Natural killer cell (primary cell): ENCODE results near the gene SLC25A22. TPM values are rescaled to one million over a fixed set of nuclear protein-coding genes. Genes with fewer than 3 reads are reported as not detected.

Experiments
- ATAC-seq, 3 donors: fragments of 150-1000 bp in 2 of 3; fragments of 200-7000 bp in 1 of 3; cut with Tn5 transposase; 1 replicate in 1 of 3; 2 replicates in 2 of 3; pipeline ENCODE4 v1.10.0; 2021; ENCODE audit warnings: mild to moderate bottlenecking in 2 of 3, moderate library complexity in 2 of 3
- DNase-seq, 2 donors: peaks; one replicate each; pipeline versions ENCODE4 v3.0.0 to v3.0.0-alpha.2; 2013 to 2021; ENCODE audit warnings: mixed read lengths in 1 of 2
- H3K27ac ChIP-seq: one replicate; pipeline ENCODE4 v1.5.1; 2013; ENCODE audit warnings: mild to moderate bottlenecking, low read length
- H3K27me3 ChIP-seq: one replicate; pipeline ENCODE4 v1.6.1; 2013; ENCODE audit warnings: low read length; ENCODE audit not compliant: control insufficient read depth, insufficient read depth
- H3K36me3 ChIP-seq: one replicate; pipeline ENCODE4 v1.6.1; 2013; ENCODE audit warnings: low read length; ENCODE audit not compliant: control insufficient read depth, insufficient read depth
- H3K4me1 ChIP-seq: one replicate; pipeline ENCODE4 v1.6.1; 2013; ENCODE audit warnings: low read length; ENCODE audit not compliant: control insufficient read depth, insufficient read depth
- H3K4me3 ChIP-seq: one replicate; pipeline ENCODE4 v1.5.1; 2013; ENCODE audit warnings: low read length
- H3K9me3 ChIP-seq: one replicate; pipeline ENCODE4 v1.6.1; 2013; ENCODE audit warnings: low read length; ENCODE audit not compliant: control insufficient read depth, insufficient read depth
- H3K27ac Mint-ChIP-seq, 2 donors: one replicate each; pipeline ENCODE4 v1.8.0; 2022; ENCODE audit warnings: mild to moderate bottlenecking in 2 of 2, mixed read lengths in 2 of 2, moderate library complexity in 1 of 2
- H3K27me3 Mint-ChIP-seq, 2 donors: one replicate each; pipeline ENCODE4 v1.8.0; 2022; ENCODE audit warnings: low read depth in 2 of 2, mixed read lengths in 2 of 2
- H3K36me3 Mint-ChIP-seq: one replicate; pipeline ENCODE4 v1.8.0; 2022; ENCODE audit warnings: mixed read lengths
- H3K4me1 Mint-ChIP-seq, 2 donors: one replicate each; pipeline ENCODE4 v1.8.0; 2022; ENCODE audit warnings: mixed read lengths in 2 of 2
- H3K4me3 Mint-ChIP-seq: one replicate; pipeline ENCODE4 v1.8.0; 2022; ENCODE audit warnings: mild to moderate bottlenecking, moderate library complexity, mixed read lengths
- H3K9me3 Mint-ChIP-seq, 2 donors: one replicate each; pipeline ENCODE4 v1.8.0; 2022; ENCODE audit warnings: mixed read lengths in 2 of 2
- WGBS: methylation state at CpG from one replicate; pipeline ENCODE4 v1.1.7; 2013; ENCODE audit warnings: missing lambda C conversion rate; ENCODE audit not compliant: insufficient coverage; 5-methylcytosine and 5-hydroxymethylcytosine counted together
- intact Hi-C: fragments of 100-400 bp; cut with micrococcal nuclease; formaldehyde crosslinking; loops from one replicate; pipeline ENCODE4 v1.14.2; 2022
- total RNA-seq, 4 donors: library from RNA; stranded (reverse); fragments of 120-200 nt in 1 of 4; gene quantifications; one replicate each; pipeline versions ENCODE4 v1.2.3 to v1.2.4, GENCODE V29; 2013 to 2022
- TF ChIP-seq, protein P1 (sequence below): fragments of 200-600 bp; IDR thresholded peaks from one replicate; pipeline ENCODE4 v1.8.0; 2022; ENCODE audit warnings: antibody characterized with exemption

Gene SLC25A22
- total RNA-seq, 3 donors from 2014 or later (not counting 1 experiment from before 2014, with no cell fraction given), result 22.8 to 34.6 (median 31.5) TPM

DNA sequence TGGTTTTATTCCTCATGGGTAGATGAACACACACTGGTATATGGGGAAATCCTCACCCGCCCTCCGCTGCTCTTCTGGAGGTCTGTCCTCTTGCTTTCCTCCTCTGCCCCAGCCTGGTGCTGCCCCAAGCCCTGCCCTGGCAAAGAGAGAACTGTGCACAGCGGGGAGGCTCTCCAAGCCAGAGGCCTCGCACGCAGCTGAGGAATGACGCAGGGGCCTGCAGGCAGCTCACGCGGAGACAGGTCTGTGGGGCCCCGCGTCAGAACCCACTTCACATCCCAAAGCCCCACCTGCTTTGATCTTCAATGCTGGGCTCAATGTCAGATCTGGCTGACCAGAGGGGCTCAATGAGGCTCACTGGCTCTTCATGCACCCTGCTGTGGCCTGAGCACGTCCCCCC is 30.8 kb downstream of the SLC25A22 start:
- no peak overlapping the region for H3K27ac ChIP-seq
- 96% methylated on average over 10 of the region's 11 CpGs for WGBS
- H3K36me3 ChIP-seq, result peaks cover 36% of the 10 kb centered on the region
- intact Hi-C loops, result no loop called here
- no peaks in the 10 kb centered on the region for H3K9me3 Mint-ChIP-seq
- DNase-seq (no peak), ATAC-seq (no peak)
- H3K9me3 ChIP-seq, result no peaks in the 10 kb centered on the region
- H3K27me3 Mint-ChIP-seq, result no peaks in the 10 kb centered on the region
- no peak overlapping the region for H3K4me3 Mint-ChIP-seq
- no peak overlapping the region for H3K4me3 ChIP-seq
- no peak overlapping the region for H3K27ac Mint-ChIP-seq
- no peaks in the 10 kb centered on the region for H3K27me3 ChIP-seq
- H3K36me3 Mint-ChIP-seq, result no peaks in the 10 kb centered on the region
- H3K4me1 ChIP-seq, result no peaks in the 10 kb centered on the region
- H3K4me1 Mint-ChIP-seq, result no peaks in the 10 kb centered on the region
- TF ChIP-seq, protein P1, sequence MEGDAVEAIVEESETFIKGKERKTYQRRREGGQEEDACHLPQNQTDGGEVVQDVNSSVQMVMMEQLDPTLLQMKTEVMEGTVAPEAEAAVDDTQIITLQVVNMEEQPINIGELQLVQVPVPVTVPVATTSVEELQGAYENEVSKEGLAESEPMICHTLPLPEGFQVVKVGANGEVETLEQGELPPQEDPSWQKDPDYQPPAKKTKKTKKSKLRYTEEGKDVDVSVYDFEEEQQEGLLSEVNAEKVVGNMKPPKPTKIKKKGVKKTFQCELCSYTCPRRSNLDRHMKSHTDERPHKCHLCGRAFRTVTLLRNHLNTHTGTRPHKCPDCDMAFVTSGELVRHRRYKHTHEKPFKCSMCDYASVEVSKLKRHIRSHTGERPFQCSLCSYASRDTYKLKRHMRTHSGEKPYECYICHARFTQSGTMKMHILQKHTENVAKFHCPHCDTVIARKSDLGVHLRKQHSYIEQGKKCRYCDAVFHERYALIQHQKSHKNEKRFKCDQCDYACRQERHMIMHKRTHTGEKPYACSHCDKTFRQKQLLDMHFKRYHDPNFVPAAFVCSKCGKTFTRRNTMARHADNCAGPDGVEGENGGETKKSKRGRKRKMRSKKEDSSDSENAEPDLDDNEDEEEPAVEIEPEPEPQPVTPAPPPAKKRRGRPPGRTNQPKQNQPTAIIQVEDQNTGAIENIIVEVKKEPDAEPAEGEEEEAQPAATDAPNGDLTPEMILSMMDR, result no peak

- ATAC-seq, result no peak
- H3K4me3 Mint-ChIP-seq, result no peak overlapping the region
- TF ChIP-seq, protein P1, result no peak
- peaks cover 37% of the 10 kb centered on the region for H3K36me3 ChIP-seq
- DNase-seq, result no peak
- no peaks in the 10 kb centered on the region for H3K27me3 Mint-ChIP-seq
- no peak overlapping the region for H3K4me3 ChIP-seq
- intact Hi-C loops, result no loop called here
- H3K4me1 ChIP-seq, result no peaks in the 10 kb centered on the region
- no peak overlapping the region for H3K27ac Mint-ChIP-seq
- H3K36me3 Mint-ChIP-seq, result no peaks in the 10 kb centered on the region
- no peaks in the 10 kb centered on the region for H3K9me3 ChIP-seq
- H3K27ac ChIP-seq, result no peak overlapping the region
- no peaks in the 10 kb centered on the region for H3K27me3 ChIP-seq
- WGBS, result 100% methylated on average over 2 of the region's 2 CpGs
- H3K4me1 Mint-ChIP-seq, result no peaks in the 10 kb centered on the region
- no peaks in the 10 kb centered on the region for H3K9me3 Mint-ChIP-seq
Measured at GRCh38 chr11:766936-767210, 31.2 kb downstream of the SLC25A22 start.

GRCh38 chr11:766106-766935 is 31.8 kb downstream of the SLC25A22 start:
- no peak overlapping the region for H3K4me3 ChIP-seq
- H3K27ac Mint-ChIP-seq, result no peak overlapping the region
- intact Hi-C loops, result no loop called here
- DNase-seq (peak in 1 of 2 donors; percentile 3), ATAC-seq (no peak)
- H3K27me3 Mint-ChIP-seq, result no peaks in the 10 kb centered on the region
- H3K9me3 ChIP-seq, result no peaks in the 10 kb centered on the region
- peaks cover 36% of the 10 kb centered on the region for H3K36me3 ChIP-seq
- H3K27me3 ChIP-seq, result no peaks in the 10 kb centered on the region
- WGBS, result 89% methylated on average over 10 of the region's 11 CpGs
- no peaks in the 10 kb centered on the region for H3K4me1 Mint-ChIP-seq
- TF ChIP-seq, protein P1, result no peak
- H3K27ac ChIP-seq, result no peak overlapping the region
- no peaks in the 10 kb centered on the region for H3K4me1 ChIP-seq
- H3K4me3 Mint-ChIP-seq, result no peak overlapping the region
- no peaks in the 10 kb centered on the region for H3K36me3 Mint-ChIP-seq
- H3K9me3 Mint-ChIP-seq, result no peaks in the 10 kb centered on the region

DNA sequence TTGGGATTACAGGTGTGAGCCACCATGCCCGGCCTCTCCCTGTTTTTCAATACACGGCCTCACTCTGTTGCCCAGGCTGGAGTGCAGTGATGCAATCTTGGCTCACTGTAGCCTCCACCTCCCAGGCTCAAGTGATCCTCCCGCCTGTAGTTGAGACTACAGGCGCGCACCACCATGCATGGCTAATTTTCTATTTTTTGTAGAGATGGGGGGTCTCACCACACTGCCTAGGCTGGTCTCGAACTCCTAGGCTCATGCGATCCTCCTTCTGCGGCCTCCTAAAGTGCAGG is 32.3 kb downstream of the SLC25A22 start:
- Mint-ChIP-seq H3K4me3 (no peak overlapping the region), H3K4me1 (no peaks in the 10 kb centered on the region), H3K27ac (no peak overlapping the region), H3K27me3 (no peaks in the 10 kb centered on the region), H3K36me3 (no peaks in the 10 kb centered on the region), H3K9me3 (no peaks in the 10 kb centered on the region)
- H3K4me1 ChIP-seq, result no peaks in the 10 kb centered on the region
- H3K27me3 ChIP-seq, result no peaks in the 10 kb centered on the region
- TF ChIP-seq, protein P1, result no peak
- intact Hi-C loops, result no loop called here
- no peaks in the 10 kb centered on the region for H3K9me3 ChIP-seq
- ATAC-seq (no peak), DNase-seq (no peak)
- H3K4me3 ChIP-seq, result no peak overlapping the region
- 99% methylated on average over 7 of the region's 8 CpGs for WGBS
- peaks cover 37% of the 10 kb centered on the region for H3K36me3 ChIP-seq
- no peak overlapping the region for H3K27ac ChIP-seq
